Kidney glomerular epithelial cell (primary cell): ENCODE measurements around the gene ZNHIT6.
"Not testable (repeated sequence)": the region's sequence is repeated elsewhere in the genome, so short reads cannot be mapped to it uniquely, and the experiment has no call there.

ENCODE experiments used
- DNase-seq: peaks from one replicate; lab custom pipeline; 2025; lab: John Stamatoyannopoulos, UW

Gene ZNHIT6, protein sequence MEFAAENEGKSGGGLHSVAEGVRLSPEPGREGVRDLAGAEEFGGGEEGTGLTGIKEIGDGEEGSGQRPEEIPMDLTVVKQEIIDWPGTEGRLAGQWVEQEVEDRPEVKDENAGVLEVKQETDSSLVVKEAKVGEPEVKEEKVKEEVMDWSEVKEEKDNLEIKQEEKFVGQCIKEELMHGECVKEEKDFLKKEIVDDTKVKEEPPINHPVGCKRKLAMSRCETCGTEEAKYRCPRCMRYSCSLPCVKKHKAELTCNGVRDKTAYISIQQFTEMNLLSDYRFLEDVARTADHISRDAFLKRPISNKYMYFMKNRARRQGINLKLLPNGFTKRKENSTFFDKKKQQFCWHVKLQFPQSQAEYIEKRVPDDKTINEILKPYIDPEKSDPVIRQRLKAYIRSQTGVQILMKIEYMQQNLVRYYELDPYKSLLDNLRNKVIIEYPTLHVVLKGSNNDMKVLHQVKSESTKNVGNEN

DNA sequence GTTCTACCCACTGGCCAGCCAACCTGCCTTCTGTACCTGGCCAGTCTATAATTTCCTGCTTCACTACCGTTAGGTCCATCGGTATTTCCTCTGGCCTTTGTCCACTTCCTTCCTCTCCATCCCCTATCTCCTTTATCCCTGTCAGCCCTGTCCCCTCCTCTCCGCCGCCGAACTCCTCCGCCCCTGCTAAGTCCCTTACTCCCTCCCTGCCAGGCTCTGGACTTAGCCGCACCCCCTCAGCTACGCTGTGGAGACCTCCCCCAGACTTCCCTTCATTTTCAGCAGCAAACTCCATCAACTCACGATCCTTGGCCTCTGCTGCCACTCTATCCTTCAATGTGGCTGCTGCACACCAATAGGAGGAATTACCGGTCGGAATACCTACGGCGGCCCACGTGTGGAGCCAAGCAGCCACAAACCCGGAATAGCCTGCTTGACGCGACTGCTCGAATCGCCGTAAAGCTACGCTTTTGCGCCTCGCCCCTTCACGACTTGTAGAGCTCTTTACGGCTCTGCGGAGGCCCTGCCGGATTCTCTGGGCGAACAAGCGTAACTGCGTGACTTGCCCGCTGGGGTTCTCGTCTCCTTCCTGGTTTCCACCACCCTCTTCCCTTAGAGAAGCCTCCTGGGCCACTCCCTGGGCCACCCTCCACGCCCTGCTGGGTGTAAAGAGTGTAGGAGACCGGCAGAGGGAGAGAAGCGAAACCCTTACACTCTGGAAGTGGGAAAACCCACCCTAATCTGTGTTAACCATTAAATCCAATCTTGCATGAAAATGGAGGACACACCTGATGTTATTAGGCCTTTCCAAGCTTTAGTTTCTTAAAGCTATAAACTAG, at the start of gene ZNHIT6:
Gene ZNHIT6, minus strand, starts transcription at position 444 of the 839 bp plus-strand sequence. Its CDS starts 149 bp downstream, at position 295.
- peak; percentile 94 for DNase-seq

DNA sequence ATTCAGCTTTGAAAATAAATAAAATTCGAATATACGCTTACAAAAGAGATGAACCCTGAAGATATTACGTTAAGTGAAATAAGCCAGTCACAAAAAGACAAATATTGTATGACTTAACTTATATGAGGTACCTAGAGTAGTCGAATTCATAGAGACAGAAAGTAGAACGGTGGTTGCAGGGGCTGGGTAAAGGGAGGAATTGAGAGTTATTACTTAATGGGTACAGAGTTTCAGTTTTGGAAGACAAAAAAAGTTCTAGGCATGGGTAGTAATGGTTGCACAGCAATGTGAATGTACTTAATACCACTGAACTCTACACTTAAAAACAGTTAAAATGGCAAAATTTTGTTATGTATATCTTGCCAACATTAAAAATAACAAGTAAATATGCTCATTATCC, 48.6 kb upstream of the ZNHIT6 start:
- DNase-seq, result no peak

DNA sequence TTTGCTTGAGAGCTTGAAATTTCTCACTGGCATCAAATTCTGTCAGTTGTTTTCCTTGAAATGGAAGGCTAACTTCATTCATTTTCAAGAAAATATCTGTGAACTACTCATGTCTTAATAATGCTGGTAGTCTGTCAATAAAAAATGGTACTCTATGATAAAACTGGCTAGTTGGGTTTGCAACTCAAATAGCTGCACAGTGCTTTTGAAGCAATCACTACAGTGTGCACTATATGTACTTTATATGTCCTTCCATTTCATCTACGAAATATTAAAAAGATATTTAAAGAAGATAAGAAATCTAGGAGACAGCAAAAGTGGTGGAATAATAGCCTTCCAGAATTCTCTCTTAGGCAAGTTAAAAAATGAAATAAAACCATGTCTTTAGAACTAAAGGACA, 39.9 kb upstream of the ZNHIT6 start:
- no peak for DNase-seq

DNA sequence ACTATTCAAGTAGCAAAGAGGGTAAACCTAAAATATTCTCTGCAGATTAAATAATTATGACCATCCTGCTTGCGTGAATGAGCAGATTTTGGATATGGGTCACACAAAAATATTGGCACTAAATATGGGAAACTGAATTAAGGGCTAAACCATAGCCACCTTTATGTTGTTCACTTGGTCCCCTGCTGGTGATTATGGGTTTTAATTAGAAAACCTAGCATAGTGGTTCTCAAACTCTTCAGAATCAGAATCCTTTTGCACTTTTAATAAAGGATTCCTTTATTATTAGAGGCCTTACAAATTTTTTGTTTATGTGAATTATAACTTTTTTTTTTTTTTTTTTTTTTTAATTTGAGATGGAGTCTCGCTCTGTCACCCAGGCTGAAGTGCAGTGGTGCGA, 38.5 kb upstream of the ZNHIT6 start:
- no peak for DNase-seq

DNA sequence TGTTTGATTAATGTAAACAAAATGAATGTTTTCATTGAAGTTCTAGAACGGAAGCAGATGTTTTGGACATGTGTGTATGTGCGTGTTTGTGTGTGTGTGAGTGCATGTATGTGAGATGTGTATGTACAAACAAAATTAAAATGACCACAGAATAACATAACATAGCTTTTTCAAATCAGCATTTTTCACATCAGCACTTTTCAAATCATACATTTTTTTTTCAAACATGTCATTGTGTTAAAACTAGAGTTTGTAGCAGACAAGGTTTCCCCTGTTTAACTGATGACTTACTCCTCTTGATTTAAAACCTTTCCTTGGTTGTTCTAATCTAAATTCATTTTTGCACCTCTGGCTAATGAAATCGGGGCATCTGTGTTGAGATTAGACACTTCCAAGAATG, 35.6 kb upstream of the ZNHIT6 start:
- no peak for DNase-seq

DNA sequence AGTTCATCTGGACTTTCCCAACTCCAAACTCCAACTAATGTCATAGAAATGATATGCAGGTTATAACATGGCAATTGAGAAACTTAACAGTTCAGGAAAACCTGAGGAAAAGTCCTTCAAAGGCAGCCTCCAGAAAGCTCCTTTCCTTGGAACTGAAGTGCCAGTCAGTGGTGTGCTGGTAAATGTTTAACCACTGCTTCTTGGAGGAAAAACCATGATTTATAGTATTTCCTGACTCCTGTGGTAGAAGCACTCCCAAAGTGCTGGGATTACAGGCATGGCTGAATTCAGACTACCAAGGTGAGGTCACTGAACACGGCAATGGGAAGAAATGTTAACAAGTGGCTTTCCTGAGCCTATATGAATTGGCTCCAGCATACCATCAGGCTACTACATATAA, 26.7 kb upstream of the ZNHIT6 start:
- DNase-seq, result peak; percentile 91

DNA sequence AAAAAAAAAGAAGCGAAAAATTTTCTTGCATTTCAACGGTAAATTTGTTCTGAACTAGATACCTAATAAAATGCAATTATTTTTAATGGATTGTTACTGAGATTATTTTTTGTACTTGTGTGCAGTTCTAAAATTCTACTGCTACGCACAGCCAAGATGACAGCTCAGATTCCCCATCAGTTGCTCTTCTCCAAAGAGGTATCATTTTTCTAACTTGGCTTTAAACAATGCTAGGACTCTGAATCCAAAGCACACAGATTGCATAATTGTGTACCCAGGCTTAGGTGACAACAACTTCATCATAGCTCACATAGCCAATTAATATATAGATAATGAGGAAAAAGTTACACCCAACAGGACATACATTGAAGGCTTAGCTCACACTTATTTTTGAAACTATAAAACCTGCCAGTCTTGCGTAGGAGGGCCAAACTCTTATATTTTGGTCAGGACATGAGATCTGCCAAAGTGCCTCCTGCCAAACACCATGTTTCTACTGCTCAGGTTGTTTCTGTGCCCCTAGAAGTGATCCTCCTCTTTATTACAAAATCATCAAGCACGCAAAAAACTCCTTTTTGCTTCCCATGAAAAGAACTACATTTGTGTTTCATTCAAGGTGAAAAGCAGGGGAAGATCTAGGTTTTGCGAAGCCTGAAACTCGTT, 10.6 kb upstream of the ZNHIT6 start:
- DNase-seq, result no peak

DNA sequence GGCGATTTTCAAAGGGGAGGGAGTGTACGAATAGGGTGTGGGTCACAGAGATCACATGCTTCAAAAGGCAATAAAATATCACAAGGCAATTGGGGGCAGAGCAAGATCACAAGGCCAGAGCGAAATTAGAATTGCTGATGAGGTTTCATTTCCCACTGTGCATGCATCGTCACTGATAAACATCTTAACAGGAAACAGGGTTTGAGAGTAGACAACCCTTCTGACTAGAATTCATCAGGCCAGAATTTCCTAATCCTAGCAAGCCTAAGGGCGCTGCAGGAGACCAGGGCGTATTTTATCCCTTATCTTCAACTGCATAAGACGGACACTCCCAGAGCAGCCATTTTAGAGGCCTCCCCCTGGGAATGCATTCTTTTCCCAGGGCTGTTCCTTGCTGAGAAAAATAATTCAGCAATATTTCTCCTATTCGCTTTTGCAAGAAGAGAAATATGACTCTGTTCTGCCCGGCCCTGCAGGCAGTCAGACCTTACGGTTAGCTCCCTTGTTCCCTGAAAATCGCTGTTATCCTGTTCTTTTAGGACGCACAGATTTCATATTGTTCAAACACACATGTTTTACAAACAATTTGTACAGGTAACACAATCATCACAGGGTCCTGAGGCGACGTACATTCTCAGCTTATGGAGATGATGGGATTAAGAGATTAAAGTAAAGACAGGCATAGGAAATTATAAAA, 6.3 kb upstream of the ZNHIT6 start:
- not testable (repeated sequence) for DNase-seq

DNA sequence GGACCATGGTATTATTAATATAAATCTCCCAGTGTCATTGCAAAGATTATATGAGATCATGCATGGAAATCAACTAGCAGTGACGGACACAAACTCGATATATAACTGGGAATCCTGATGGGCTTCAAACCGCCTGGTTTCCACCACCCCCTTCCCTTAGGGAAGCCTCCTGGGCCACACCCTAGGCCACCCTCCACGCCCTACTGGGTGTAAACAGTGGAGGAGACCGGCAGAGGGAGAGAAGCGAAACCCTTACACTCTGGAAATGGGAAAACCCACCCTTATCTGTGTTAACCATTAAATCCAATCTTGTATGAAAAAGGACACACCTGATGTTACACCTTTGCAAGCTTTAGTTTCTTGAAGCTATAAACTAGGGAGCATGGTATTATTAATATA, 595 bp upstream of the ZNHIT6 start:
- DNase-seq, result no peak

DNA sequence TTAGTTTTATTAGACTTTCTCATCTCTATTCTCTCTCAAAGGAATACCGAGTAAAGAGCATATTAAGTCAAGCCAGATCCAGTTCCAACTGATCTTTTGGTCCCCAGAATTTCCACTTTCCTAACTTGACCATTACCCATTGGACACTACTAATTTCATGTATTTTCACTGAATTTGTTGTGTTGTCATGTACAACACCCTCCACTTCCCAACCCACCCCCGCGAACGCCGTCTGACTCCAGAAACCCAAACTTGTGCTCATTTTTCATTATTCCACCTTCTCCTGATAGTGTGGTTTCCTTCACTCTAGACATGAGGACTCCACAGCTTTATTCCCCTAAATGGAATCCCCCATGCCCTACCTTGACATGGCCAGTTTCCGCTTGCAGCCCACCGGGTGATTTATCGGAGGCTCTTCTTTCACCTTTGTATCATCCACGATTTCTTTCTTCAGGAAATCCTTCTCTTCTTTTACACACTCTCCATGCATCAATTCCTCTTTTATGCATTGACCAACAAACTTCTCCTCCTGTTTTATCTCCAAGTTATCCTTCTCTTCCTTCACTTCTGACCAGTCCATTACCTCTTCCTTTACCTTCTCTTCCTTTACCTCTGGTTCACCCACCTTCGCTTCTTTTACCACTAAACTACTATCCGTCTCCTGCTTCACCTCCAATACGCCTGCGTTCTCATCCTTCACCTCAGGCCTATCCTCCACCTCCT, 805 bp downstream of the ZNHIT6 start:
- DNase-seq, result no peak

DNA sequence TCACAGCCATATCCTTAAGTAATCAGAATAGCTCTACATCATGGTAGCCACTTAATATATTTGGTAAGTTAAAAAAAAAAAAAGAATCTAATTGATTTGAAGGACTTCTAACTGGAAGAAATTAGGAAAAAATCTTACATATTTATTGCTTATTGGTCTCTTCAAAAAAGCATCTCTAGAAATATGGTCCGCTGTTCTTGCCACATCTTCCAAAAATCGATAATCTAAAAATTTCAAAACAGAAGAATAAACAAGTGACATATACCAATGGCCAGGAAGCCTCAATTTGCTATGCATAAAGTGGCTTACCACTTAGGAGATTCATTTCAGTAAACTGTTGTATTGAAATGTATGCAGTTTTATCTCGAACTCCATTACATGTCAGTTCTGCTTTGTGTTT, 2.3 kb downstream of the ZNHIT6 start:
- DNase-seq, result no peak

DNA sequence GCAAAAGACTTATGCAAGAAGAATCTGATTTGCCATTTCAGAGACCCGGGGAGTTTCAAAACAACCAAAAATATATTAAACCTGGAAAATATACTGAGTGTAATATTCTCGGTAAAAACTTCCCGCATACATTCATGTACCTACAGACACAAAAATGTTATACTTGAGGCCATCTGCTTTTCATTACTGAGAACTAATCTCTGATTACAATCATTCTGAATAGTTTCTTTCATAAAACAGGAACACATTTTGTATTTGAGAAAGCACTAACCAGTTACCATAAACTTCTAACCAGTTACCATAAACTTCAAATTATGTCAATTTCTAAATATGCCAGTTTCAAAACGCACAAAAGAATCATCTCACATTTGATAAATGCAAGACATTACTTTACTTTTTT, 7.8 kb downstream of the ZNHIT6 start:
- no peak for DNase-seq

DNA sequence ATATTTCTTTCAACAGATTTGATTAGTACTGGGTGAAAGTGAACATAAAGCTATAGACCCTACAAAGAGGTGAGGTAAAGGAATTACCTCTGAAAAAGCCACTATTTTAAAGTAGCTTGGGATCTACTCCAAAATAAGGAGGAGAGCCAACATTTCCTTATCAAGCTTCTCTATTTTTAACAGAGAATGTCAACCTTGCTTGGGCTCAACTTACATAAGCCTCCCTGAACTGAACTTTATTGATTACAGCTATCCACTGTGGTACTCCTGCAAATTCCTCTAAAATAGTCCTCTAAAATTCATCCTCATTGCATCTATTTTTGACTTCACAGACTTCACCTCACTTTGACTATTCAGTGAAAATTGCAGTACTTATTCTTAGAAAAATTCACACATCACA, 10.3 kb downstream of the ZNHIT6 start:
- no peak for DNase-seq

DNA sequence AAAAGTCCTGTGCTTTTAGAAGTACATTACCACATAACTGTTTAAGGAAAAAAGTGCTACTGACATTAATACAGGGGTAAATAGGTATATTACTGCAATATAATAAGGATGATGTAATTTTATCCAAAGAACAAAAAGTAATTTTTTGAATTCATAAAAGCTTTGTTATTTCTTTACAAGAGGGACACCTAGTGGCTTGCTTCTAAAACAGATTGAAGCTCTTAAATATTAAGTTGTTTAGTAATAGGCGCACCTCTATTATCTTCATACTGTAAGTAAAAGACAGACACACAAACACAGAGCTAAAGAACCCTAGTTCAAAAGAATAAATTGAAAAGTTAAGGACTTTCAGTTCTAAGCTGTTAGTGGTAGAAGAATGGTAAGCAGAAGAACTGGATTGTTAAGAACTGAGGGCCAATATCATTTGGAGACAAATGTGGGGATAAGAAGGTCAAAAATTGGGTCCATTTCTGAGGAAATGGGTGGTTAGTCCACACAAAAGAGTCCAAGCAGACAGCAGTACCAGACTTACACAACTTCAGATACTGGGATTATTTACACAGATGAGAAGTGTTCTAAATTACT, 15.4 kb downstream of the ZNHIT6 start:
- DNase-seq, result peak; percentile 45

DNA sequence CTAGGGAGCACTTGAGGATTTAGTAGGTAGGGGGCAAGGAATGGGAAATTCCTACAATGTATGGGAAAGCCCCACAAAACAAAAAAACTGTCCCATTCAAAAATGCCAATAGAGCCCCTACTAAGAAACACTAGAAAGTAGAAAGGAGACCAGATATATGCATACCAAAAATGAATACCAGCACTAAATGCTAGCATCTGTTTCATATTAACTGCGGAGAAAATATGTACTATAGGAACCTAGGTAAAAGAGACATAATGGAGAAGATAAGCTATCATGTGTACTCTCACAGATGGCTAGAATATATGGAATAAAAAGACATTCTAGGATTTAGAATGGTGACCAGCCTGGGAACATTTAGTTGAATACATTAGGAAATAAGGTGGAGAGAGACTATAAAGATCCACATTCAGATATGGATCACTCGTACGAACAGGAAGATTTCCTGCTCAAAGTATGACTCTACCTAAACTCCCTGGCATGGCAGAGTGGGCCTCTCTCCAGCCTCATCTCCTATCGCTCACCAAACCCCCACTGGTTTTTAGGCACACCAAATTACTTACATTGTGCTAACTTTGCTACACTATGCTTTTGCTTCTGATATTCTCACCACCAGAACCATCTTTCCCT, 18.3 kb downstream of the ZNHIT6 start:
- no peak for DNase-seq

DNA sequence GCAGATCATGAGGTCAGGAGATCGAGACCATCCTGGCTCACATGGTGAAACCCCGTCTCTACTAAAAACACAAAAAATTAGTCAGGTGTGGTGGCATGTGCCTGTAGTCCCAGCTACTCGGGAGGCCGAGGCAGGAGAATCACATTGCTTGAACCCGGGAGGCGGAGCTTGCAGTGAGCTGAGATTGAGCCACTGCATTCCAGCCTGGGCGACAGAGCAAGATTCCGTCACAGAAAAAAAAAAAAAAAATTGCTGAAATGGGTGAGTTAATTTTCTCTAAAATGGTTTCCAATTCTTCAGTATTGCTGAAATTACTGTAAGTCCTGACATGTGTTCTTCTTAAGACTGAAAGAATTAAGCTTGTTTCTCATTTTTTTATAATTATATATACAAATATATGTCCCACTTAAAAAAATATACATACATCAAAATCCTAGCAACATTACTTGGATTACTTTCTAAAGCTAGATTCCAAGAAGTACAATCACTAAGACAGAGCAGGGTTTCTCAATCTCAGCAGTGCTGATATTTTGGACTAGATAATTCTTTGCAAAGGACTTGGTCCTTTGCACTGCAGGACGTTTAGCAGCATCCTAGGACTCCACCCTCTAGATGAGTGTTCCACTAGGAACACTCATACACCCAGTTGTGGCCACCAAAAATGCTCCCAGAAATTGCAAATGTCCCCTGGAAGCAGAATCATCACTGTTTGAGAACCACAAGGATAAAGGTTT, 24.8 kb downstream of the ZNHIT6 start:
- no peak for DNase-seq

DNA sequence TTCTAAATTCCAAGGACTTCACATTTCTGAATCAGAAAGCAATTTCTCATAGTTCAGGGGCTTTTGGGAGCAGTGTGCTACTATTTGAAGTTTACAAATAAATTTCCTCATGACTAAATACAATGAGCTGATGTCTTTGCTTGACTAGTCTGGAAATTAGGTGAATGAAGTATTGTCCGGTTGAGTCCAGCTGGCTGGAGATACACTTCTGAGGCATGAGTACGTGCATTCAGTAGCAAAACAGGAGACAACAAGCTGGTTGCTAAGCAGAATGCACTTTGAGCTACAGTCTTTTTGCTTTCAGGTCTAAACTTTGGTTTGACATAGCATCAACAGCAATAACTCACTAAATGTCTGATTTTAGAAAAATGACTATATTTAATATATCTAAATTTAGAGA, 27.1 kb downstream of the ZNHIT6 start:
- peak; percentile 84 for DNase-seq

DNA sequence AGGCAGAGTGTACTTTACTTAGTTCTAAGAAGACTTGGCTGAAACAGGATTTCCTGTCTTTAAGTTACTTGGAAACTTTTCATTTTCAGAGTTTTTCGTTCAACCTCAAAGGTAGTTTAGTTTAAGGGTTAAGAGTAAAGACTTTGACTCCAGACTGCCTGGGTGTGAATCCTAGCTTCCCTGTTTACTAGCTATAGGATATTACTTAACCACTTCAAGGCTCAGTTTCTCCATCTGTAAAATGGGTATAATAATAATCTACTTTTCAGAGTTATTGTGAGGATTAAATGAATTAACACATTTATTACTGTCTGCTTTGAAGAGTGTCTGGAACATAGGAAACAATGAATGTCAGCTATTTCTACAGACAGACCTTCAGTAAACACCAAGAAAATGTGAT, 30.0 kb downstream of the ZNHIT6 start:
- no peak for DNase-seq

DNA sequence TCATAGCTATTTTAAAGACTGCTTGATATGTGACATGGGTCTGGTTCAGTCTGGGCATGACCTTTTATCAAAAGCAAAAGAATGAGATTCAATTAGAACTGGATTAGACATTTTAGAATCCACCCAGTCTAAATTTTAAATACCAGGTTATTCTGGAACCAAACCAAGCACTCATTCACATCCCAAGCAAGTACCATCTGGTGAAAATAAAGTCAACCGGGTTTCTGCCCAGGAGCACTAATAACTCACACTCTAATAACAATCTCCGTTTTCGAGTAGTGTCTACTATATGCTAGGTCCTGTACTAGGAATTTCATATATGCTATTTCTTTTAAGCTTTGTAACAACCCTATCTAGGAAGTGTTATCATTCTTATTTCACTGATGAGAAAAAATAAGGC, 30.6 kb downstream of the ZNHIT6 start:
- DNase-seq, result no peak
